ENCODE measurements around the gene LYRM4. TPM values are rescaled to one million over a fixed set of nuclear protein-coding genes. Genes with fewer than 3 reads are reported as not detected.

LYRM4 gene
- total and polyA plus RNA-seq, 2 donors (not counting 1 experiment from before 2014, with no cell fraction given) = 22.1 to 29.5 TPM

DNA sequence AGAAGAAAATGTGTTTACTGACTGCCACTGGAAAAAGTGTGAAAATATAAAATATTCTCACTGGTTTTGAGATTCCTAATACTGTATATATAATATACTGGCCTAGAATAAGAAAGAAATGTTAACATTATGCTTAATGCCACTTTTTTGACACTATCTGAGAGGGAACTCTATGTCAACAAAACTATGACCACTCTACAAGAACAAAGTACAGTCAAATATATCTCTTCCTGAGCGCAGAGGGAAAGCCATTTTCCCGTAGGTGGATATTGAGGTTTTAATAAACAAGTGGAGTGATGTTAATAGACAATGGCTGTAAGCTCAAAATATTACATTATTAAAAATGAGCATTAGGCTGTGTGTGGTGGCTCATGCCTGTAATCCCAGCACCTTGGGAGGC is 24.9 kb downstream of the LYRM4 start:
- H3K9me3 Mint-ChIP-seq (ENCODE audit: insufficient read depth) = no peaks in the 10 kb centered on the region
- intact Hi-C loops (cut with micrococcal nuclease) = no loop called here
- Histone ChIP-seq H3K27ac (ENCODE audit: low read length in 2 of 2) (no peak overlapping the region), H3K4me2 (replicated peaks; ENCODE audit: low read depth, low read length, poor library complexity, severe bottlenecking) (no peak overlapping the region), H3K27me3 (replicated peaks in 1 of 4; ENCODE audit: control extremely low read depth in 1 of 4, control insufficient read depth in 3 of 4, insufficient read depth in 4 of 4, low read length in 3 of 4) (no peaks in the 10 kb centered on the region), H3K4me1 (ENCODE audit: control insufficient read depth in 2 of 2, insufficient read depth in 2 of 2, low read length in 2 of 2) (no peaks in the 10 kb centered on the region), H3K9me3 (ENCODE audit: control extremely low read depth in 1 of 3, control insufficient read depth in 2 of 3, insufficient read depth in 1 of 3, low read length in 2 of 3) (no peaks in the 10 kb centered on the region), H3K79me2 (ENCODE audit: control insufficient read depth, insufficient read depth, low read length) (no peaks in the 10 kb centered on the region), H3K36me3 (replicated peaks in 1 of 2; ENCODE audit: control extremely low read depth in 1 of 2, control insufficient read depth in 1 of 2, extremely low read depth in 1 of 2, insufficient read depth in 2 of 2, low read length in 1 of 2) (no peaks in the 10 kb centered on the region), H2AFZ (ENCODE audit: insufficient read depth, low read depth, low read length, poor library complexity, severe bottlenecking) (no peak overlapping the region), H4K20me1 (ENCODE audit: control insufficient read depth, insufficient read depth, low read length, poor library complexity, severe bottlenecking) (no peaks in the 10 kb centered on the region), H3K9ac (ENCODE audit: low read length) (no peak overlapping the region), H3K4me3 (ENCODE audit: control extremely low read depth in 1 of 5, extremely low read depth in 1 of 5, insufficient read depth in 1 of 5, low read depth in 2 of 5, low read length in 4 of 5) (no peak overlapping the region)
- WGBS (ENCODE audit: insufficient coverage) = no CpG with 5 or more reads among the region's 2 CpGs
- no peak for DNase-seq
- H3K27ac Mint-ChIP-seq = no peak overlapping the region
- no peaks in the 10 kb centered on the region for H3K27me3 Mint-ChIP-seq
- no peaks in the 10 kb centered on the region for H3K4me1 Mint-ChIP-seq
- no peak overlapping the region for H3K4me3 Mint-ChIP-seq
- ChIA-PET CTCF (no interaction called here), POLR2A (no interaction called here)
- no peak for ATAC-seq (ENCODE audit: low read depth)
- TF ChIP-seq, protein P1, sequence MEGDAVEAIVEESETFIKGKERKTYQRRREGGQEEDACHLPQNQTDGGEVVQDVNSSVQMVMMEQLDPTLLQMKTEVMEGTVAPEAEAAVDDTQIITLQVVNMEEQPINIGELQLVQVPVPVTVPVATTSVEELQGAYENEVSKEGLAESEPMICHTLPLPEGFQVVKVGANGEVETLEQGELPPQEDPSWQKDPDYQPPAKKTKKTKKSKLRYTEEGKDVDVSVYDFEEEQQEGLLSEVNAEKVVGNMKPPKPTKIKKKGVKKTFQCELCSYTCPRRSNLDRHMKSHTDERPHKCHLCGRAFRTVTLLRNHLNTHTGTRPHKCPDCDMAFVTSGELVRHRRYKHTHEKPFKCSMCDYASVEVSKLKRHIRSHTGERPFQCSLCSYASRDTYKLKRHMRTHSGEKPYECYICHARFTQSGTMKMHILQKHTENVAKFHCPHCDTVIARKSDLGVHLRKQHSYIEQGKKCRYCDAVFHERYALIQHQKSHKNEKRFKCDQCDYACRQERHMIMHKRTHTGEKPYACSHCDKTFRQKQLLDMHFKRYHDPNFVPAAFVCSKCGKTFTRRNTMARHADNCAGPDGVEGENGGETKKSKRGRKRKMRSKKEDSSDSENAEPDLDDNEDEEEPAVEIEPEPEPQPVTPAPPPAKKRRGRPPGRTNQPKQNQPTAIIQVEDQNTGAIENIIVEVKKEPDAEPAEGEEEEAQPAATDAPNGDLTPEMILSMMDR (IDR thresholded peaks at IDR 0.05) = no peak
- TF ChIP-seq EZH2 (IDR thresholded peaks at IDR 0.05; ENCODE audit: borderline replicate concordance, insufficient read depth, low read depth, low read length, poor library complexity, severe bottlenecking) = no peak

DNA sequence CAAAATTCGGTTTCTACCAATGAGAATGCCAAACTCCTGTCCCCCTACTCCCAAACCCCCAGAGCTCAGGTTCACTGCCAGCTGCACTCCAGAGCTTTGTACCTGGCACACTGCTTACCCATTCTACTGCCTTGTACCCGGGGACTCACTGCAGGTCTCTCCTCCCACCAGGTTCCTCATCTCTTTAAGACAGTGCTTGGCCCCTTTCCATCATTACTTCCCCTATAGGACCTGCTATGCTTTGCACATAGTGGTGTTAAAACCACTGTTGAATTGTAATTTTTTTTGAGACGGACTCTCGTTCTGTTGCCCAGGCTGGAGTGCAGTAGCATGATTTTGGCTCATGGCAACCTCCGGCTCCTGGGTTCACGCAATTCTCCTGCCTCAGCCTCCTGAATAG is 25.9 kb downstream of the LYRM4 start:
- Histone ChIP-seq H3K27me3 (replicated peaks in 1 of 4; ENCODE audit: control extremely low read depth in 1 of 4, control insufficient read depth in 3 of 4, insufficient read depth in 4 of 4, low read length in 3 of 4) (no peaks in the 10 kb centered on the region), H3K4me1 (ENCODE audit: control insufficient read depth in 2 of 2, insufficient read depth in 2 of 2, low read length in 2 of 2) (no peaks in the 10 kb centered on the region), H2AFZ (ENCODE audit: insufficient read depth, low read depth, low read length, poor library complexity, severe bottlenecking) (no peak overlapping the region), H3K4me2 (replicated peaks; ENCODE audit: low read depth, low read length, poor library complexity, severe bottlenecking) (no peak overlapping the region), H3K27ac (ENCODE audit: low read length in 2 of 2) (no peak overlapping the region), H3K9ac (ENCODE audit: low read length) (no peak overlapping the region), H3K79me2 (ENCODE audit: control insufficient read depth, insufficient read depth, low read length) (no peaks in the 10 kb centered on the region), H3K9me3 (ENCODE audit: control extremely low read depth in 1 of 3, control insufficient read depth in 2 of 3, insufficient read depth in 1 of 3, low read length in 2 of 3) (no peaks in the 10 kb centered on the region), H3K36me3 (replicated peaks in 1 of 2; ENCODE audit: control extremely low read depth in 1 of 2, control insufficient read depth in 1 of 2, extremely low read depth in 1 of 2, insufficient read depth in 2 of 2, low read length in 1 of 2) (no peaks in the 10 kb centered on the region), H3K4me3 (ENCODE audit: control extremely low read depth in 1 of 5, extremely low read depth in 1 of 5, insufficient read depth in 1 of 5, low read depth in 2 of 5, low read length in 4 of 5) (no peak overlapping the region), H4K20me1 (ENCODE audit: control insufficient read depth, insufficient read depth, low read length, poor library complexity, severe bottlenecking) (no peaks in the 10 kb centered on the region)
- intact Hi-C loops (cut with micrococcal nuclease) = no loop called here
- ChIA-PET POLR2A (no interaction called here), CTCF (interaction anchor here (1.5 kb wide), 1 partner anchor 68 kb away, joined by 4 read pairs; no protein-coding TSS in a partner anchor)
- TF ChIP-seq, protein P1 (IDR thresholded peaks at IDR 0.05) = no peak
- Mint-ChIP-seq H3K27me3 (no peaks in the 10 kb centered on the region), H3K4me1 (no peaks in the 10 kb centered on the region), H3K9me3 (ENCODE audit: insufficient read depth) (no peaks in the 10 kb centered on the region), H3K27ac (no peak overlapping the region), H3K4me3 (no peak overlapping the region)
- ATAC-seq (ENCODE audit: low read depth) (no peak), DNase-seq (no peak)
- 88% methylated on average over 5 of the region's 6 CpGs for WGBS (ENCODE audit: insufficient coverage)
